IMR-90 (cell line): ENCODE data around the gene TNFRSF1B. TPM values are rescaled to one million over a fixed set of nuclear protein-coding genes. Genes with fewer than 3 reads are reported as not detected.

Experiments used
- ATAC-seq: fragments of 200-7000 bp; cut with Tn5 transposase; 2 replicates; pipeline ENCODE4 v1.9.1; 2020; ENCODE audit warnings: low read depth, mild to moderate bottlenecking, moderate library complexity
- BruUV-seq: library from RNA; stranded (reverse); fragments of 400-500 nt; replicated peaks from 2 replicates; lab custom pipeline; 2021; lab: Mats Ljungman, UMichigan
- CTCF ChIA-PET: fragments of 300-600 bp; formaldehyde crosslinking; extraction: SDS; loops from one replicate; lab custom pipeline; 2021; ENCODE audit warnings: antibody characterized with exemption; lab: Yijun Ruan, JAX
- POLR2A ChIA-PET: fragments of 300-600 bp; sonication (Branson Sonifier 250); formaldehyde crosslinking; loops from one replicate; lab custom pipeline; 2022; ENCODE audit warnings: antibody characterized with exemption; ENCODE audit not compliant: unreplicated experiment; lab: Charles Lee
- DNase-seq: peaks from one replicate; pipeline ENCODE4 v3.0.0; 2013
- H2AFZ ChIP-seq: replicated peaks from 2 replicates; pipeline ENCODE3; 2013; ENCODE audit warnings: low read length, mild to moderate bottlenecking; ENCODE audit not compliant: poor library complexity
- H2AK5ac ChIP-seq: 2 replicates; pipeline ENCODE4 v1.6.1; 2013; ENCODE audit warnings: low read depth, low read length, inconsistent platforms
- H2AK9ac ChIP-seq: replicated peaks from 2 replicates; pipeline ENCODE3; 2013; ENCODE audit warnings: mild to moderate bottlenecking, low read depth, low read length, moderate library complexity; ENCODE audit not compliant: poor library complexity
- H2BK120ac ChIP-seq: 2 replicates; pipeline ENCODE4 v1.6.1; 2013; ENCODE audit warnings: low read depth, low read length, inconsistent platforms
- H2BK15ac ChIP-seq: 3 replicates; pipeline ENCODE4 v1.6.1; 2013; ENCODE audit warnings: low read depth, low read length, inconsistent platforms
- H2BK20ac ChIP-seq: 2 replicates; pipeline ENCODE4 v1.6.1; 2013; ENCODE audit warnings: low read depth, mild to moderate bottlenecking, inconsistent platforms, low read length, moderate library complexity
- H2BK5ac ChIP-seq: 2 replicates; pipeline ENCODE4 v1.6.1; 2013; ENCODE audit warnings: mild to moderate bottlenecking, low read depth, low read length, inconsistent platforms; ENCODE audit not compliant: poor library complexity, severe bottlenecking
- H3K14ac ChIP-seq: replicated peaks from 2 replicates; pipeline ENCODE4 v1.6.1; 2013; ENCODE audit warnings: low read depth, low read length, inconsistent platforms
- H3K18ac ChIP-seq: 2 replicates; pipeline ENCODE4 v1.6.1; 2013; ENCODE audit warnings: low read depth, low read length, control low read depth
- H3K23ac ChIP-seq: 2 replicates; pipeline ENCODE4 v1.6.1; 2013; ENCODE audit warnings: low read depth, low read length, inconsistent platforms
- H3K27ac ChIP-seq: 2 replicates; pipeline ENCODE4 v1.5.1; 2013; ENCODE audit warnings: mild to moderate bottlenecking, control low read depth, low read length; ENCODE audit not compliant: insufficient read depth
- H3K27me3 ChIP-seq: 2 replicates; pipeline ENCODE4 v1.6.1; 2013; ENCODE audit warnings: low read length; ENCODE audit not compliant: control insufficient read depth, insufficient read depth
- H3K36me3 ChIP-seq: 2 replicates; pipeline ENCODE4 v1.6.1; 2013; ENCODE audit warnings: low read length, mixed read lengths; ENCODE audit not compliant: control insufficient read depth, insufficient read depth
- H3K4ac ChIP-seq: 2 replicates; pipeline ENCODE4 v1.6.1; 2013; ENCODE audit warnings: low read depth, low read length, inconsistent platforms
- H3K4me1 ChIP-seq: 2 replicates; pipeline ENCODE4 v1.6.1; 2013; ENCODE audit warnings: low read length, mixed read lengths; ENCODE audit not compliant: control insufficient read depth, insufficient read depth
- H3K4me2 ChIP-seq: 2 replicates; pipeline ENCODE4 v1.6.1; 2013; ENCODE audit warnings: low read depth, mild to moderate bottlenecking, control low read depth, low read length, moderate library complexity
- H3K4me3 ChIP-seq: 2 replicates; pipeline ENCODE4 v1.5.1; 2013; ENCODE audit warnings: low read depth, mild to moderate bottlenecking, control low read depth, low read length, moderate library complexity; ENCODE audit not compliant: insufficient read depth
- H3K56ac ChIP-seq: 2 replicates; pipeline ENCODE4 v1.6.1; 2013; ENCODE audit warnings: low read length, inconsistent platforms; ENCODE audit not compliant: insufficient read depth; ENCODE audit errors: extremely low read depth
- H3K79me1 ChIP-seq, 2 experiments: 2 replicates each; pipeline ENCODE4 v1.6.1; 2013; ENCODE audit warnings: low read length in 2 of 2, inconsistent platforms in 1 of 2, low read depth in 1 of 2
- H3K9ac ChIP-seq: 2 replicates; pipeline ENCODE4 v1.6.1; 2013; ENCODE audit warnings: low read depth, low read length, control low read depth
- H3K9me1 ChIP-seq: 2 replicates; pipeline ENCODE4 v1.6.1; 2013; ENCODE audit warnings: low read length, inconsistent platforms; ENCODE audit not compliant: insufficient read depth
- H3K9me3 ChIP-seq: 2 replicates; pipeline ENCODE4 v1.6.1; 2013; ENCODE audit warnings: low read length; ENCODE audit not compliant: control insufficient read depth, insufficient read depth
- H4K20me1 ChIP-seq: 2 replicates; pipeline ENCODE4 v1.6.1; 2013; ENCODE audit warnings: low read length, inconsistent platforms; ENCODE audit not compliant: insufficient read depth
- H4K5ac ChIP-seq: 2 replicates; pipeline ENCODE4 v1.6.1; 2013; ENCODE audit warnings: mild to moderate bottlenecking, low read depth, low read length, control low read depth
- H4K8ac ChIP-seq, 2 experiments: 2 replicates each; pipeline ENCODE4 v1.6.1; 2013; ENCODE audit warnings: low read depth in 2 of 2, low read length in 2 of 2, control low read depth in 1 of 2, inconsistent platforms in 1 of 2
- H4K91ac ChIP-seq: 2 replicates; pipeline ENCODE4 v1.6.1; 2013; ENCODE audit warnings: low read depth, low read length, inconsistent platforms; ENCODE audit not compliant: insufficient read depth
- BHLHE40 ChIP-seq: fragments of 150-350 bp; IDR thresholded peaks from 2 replicates; pipeline ENCODE4 v1.6.1; 2016; ENCODE audit warnings: mild to moderate bottlenecking, low read depth, low read length
- CEBPB ChIP-seq: IDR thresholded peaks from 2 replicates; pipeline ENCODE4 v1.6.1; 2012; ENCODE audit warnings: low read depth, low read length, improper control_type of control experiment
- CHD1 ChIP-seq: IDR thresholded peaks from 2 replicates; pipeline ENCODE4 v1.6.1; 2012; ENCODE audit warnings: low read depth, low read length, improper control_type of control experiment
- FOS ChIP-seq: fragments of 150-350 bp; IDR thresholded peaks from 2 replicates; pipeline ENCODE4 v1.6.1; 2016; ENCODE audit warnings: low read depth, low read length
- MAFK ChIP-seq: IDR thresholded peaks from 2 replicates; pipeline ENCODE4 v1.6.1; 2012; ENCODE audit warnings: low read depth, low read length, improper control_type of control experiment
- MAZ ChIP-seq: IDR thresholded peaks from 2 replicates; pipeline ENCODE4 v1.6.1; 2012; ENCODE audit warnings: low read depth, mild to moderate bottlenecking, low read length, improper control_type of control experiment, moderate library complexity, borderline replicate concordance
- MXI1 ChIP-seq: IDR thresholded peaks from 2 replicates; pipeline ENCODE4 v1.6.1; 2012; ENCODE audit warnings: low read depth, mild to moderate bottlenecking, low read length, moderate library complexity, borderline replicate concordance
- NFE2L2 ChIP-seq: fragments of 150-350 bp; IDR thresholded peaks from 2 replicates; pipeline ENCODE4 v1.6.1; 2016; ENCODE audit warnings: low read depth, mild to moderate bottlenecking, low read length
- POLR2A ChIP-seq: IDR thresholded peaks from 2 replicates; pipeline ENCODE4 v1.6.1; 2012; ENCODE audit warnings: mild to moderate bottlenecking, low read depth, low read length
- RAD21 ChIP-seq: IDR thresholded peaks from 2 replicates; pipeline ENCODE4 v1.6.1; 2012; ENCODE audit warnings: low read length, improper control_type of control experiment
- RCOR1 ChIP-seq: IDR thresholded peaks from 2 replicates; pipeline ENCODE4 v1.6.1; 2012; ENCODE audit warnings: mild to moderate bottlenecking, low read length, improper control_type of control experiment; ENCODE audit not compliant: insufficient replicate concordance
- RFX5 ChIP-seq: IDR thresholded peaks from 2 replicates; pipeline ENCODE4 v1.8.0; 2012; ENCODE audit warnings: low read depth, mild to moderate bottlenecking, low read length, moderate library complexity
- SMC3 ChIP-seq: fragments of 150-350 bp; IDR thresholded peaks from 2 replicates; pipeline ENCODE4 v1.6.1; 2016; ENCODE audit warnings: low read depth, mild to moderate bottlenecking, antibody characterized with exemption, low read length, moderate library complexity
- WGBS, 2 experiments: methylation state at CpG; one replicate each; pipeline versions ENCODE4 v1.1.5 to v1.1.7; 2013; ENCODE audit warnings: missing lambda C conversion rate in 2 of 2; ENCODE audit not compliant: insufficient read length in 1 of 2; ENCODE audit errors: extremely low coverage in 2 of 2; 5-methylcytosine and 5-hydroxymethylcytosine counted together
- dilution Hi-C: fragments of 300-500 bp; cut with HindIII; formaldehyde crosslinking; loops from one replicate; pipeline ENCODE4 v1.14.3; 2018; ENCODE audit warnings: low sequenced_read_pairs; ENCODE audit not compliant: unreplicated experiment
- in situ Hi-C: fragments of 300-500 bp; cut with MboI; formaldehyde crosslinking; loops from 3 replicates; pipeline ENCODE4 v1.14.3; 2019; ENCODE audit warnings: low sequenced_read_pairs, inconsistent platforms, mixed read lengths
- intact Hi-C: fragments of 100-400 bp; cut with micrococcal nuclease; formaldehyde crosslinking; loops from 2 replicates; pipeline ENCODE4 v1.10.0; 2022
- polyA plus RNA-seq, 3 experiments: library from polyadenylated mRNA; depleted of rRNA; stranded (reverse); fragments of >200 nt; gene quantifications; 2 replicates each; pipeline ENCODE4 v1.2.3, GENCODE V29; 2012; ENCODE audit warnings: low replicate concordance in 1 of 3
- total RNA-seq: library from RNA; depleted of rRNA; stranded (reverse); fragments of >200 nt; gene quantifications from 2 replicates; pipeline ENCODE4 v1.2.3, GENCODE V29; 2012
- TF ChIP-seq, protein P1 (sequence below): conservative IDR thresholded peaks from 2 replicates; pipeline ENCODE4 v1.5.1; 2012; ENCODE audit warnings: mild to moderate bottlenecking, low read depth, low read length, improper control_type of control experiment
- TF ChIP-seq, protein P2 (sequence below): fragments of 150-350 bp; IDR thresholded peaks from 2 replicates; pipeline ENCODE4 v1.6.1; 2017; ENCODE audit warnings: mild to moderate bottlenecking, antibody characterized with exemption, low read length, low read depth
- TF ChIP-seq, protein P3 (sequence below): fragments of 150-350 bp; IDR thresholded peaks from 2 replicates; pipeline ENCODE4 v1.6.1; 2016; ENCODE audit warnings: low read depth, mild to moderate bottlenecking, low read length, moderate library complexity, borderline replicate concordance

TNFRSF1B gene
- total and polyA plus RNA-seq, 2 of the 4 experiments (the other 2 are of a cell fraction) = 4.3 to 8.9 TPM

DNA sequence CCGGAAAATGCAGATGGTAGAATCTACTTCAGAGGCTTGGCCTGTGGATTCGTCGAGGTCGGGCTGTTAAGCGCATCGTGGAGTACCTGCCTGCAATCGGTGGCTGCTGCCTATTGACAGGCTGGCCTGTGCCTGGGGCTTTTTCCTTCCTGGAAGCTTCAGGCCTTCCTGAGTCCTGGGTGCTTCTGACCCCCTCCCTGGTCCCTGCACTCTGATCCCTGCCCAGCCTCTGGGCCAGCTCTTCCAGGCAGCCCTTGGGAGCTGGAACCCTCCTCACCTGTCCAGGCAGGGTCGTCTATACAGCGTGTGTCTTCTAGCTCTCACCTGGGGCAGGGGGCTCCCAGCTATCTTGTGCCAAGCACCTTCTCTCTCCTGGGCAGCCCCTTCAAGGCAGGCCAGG, 40.0 kb upstream of the TNFRSF1B start:
- TF ChIP-seq BHLHE40 (no peak), MAFK (no peak), POLR2A (no peak), CHD1 (no peak), RFX5 (no peak), NFE2L2 (no peak), FOS (no peak), MXI1 (no peak), RCOR1 (no peak), SMC3 (no peak), MAZ (no peak), CEBPB (no peak), RAD21 (no peak)
- TF ChIP-seq, protein P1, sequence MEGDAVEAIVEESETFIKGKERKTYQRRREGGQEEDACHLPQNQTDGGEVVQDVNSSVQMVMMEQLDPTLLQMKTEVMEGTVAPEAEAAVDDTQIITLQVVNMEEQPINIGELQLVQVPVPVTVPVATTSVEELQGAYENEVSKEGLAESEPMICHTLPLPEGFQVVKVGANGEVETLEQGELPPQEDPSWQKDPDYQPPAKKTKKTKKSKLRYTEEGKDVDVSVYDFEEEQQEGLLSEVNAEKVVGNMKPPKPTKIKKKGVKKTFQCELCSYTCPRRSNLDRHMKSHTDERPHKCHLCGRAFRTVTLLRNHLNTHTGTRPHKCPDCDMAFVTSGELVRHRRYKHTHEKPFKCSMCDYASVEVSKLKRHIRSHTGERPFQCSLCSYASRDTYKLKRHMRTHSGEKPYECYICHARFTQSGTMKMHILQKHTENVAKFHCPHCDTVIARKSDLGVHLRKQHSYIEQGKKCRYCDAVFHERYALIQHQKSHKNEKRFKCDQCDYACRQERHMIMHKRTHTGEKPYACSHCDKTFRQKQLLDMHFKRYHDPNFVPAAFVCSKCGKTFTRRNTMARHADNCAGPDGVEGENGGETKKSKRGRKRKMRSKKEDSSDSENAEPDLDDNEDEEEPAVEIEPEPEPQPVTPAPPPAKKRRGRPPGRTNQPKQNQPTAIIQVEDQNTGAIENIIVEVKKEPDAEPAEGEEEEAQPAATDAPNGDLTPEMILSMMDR = no peak
- TF ChIP-seq, protein P2, sequence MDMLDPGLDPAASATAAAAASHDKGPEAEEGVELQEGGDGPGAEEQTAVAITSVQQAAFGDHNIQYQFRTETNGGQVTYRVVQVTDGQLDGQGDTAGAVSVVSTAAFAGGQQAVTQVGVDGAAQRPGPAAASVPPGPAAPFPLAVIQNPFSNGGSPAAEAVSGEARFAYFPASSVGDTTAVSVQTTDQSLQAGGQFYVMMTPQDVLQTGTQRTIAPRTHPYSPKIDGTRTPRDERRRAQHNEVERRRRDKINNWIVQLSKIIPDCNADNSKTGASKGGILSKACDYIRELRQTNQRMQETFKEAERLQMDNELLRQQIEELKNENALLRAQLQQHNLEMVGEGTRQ = no peak
- TF ChIP-seq, protein P3, sequence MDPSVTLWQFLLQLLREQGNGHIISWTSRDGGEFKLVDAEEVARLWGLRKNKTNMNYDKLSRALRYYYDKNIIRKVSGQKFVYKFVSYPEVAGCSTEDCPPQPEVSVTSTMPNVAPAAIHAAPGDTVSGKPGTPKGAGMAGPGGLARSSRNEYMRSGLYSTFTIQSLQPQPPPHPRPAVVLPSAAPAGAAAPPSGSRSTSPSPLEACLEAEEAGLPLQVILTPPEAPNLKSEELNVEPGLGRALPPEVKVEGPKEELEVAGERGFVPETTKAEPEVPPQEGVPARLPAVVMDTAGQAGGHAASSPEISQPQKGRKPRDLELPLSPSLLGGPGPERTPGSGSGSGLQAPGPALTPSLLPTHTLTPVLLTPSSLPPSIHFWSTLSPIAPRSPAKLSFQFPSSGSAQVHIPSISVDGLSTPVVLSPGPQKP = no peak
- H3K4me1 ChIP-seq = peaks cover 4% of the 10 kb centered on the region
- no peak overlapping the region for H2BK5ac ChIP-seq
- no peak for DNase-seq
- no peak overlapping the region for H2AK5ac ChIP-seq
- H3K4me2 ChIP-seq = no peak overlapping the region
- dilution Hi-C loops = no loop called here
- H4K5ac ChIP-seq = no peak overlapping the region
- H3K56ac ChIP-seq = no peak overlapping the region
- POLR2A ChIA-PET = interaction anchor here (0.6 kb wide), 1 partner anchor 99 kb away, joined by 4 read pairs; no protein-coding TSS in a partner anchor
- no peak overlapping the region for H3K4me3 ChIP-seq
- H3K9ac ChIP-seq = no peak overlapping the region
- H2BK120ac ChIP-seq = no peak overlapping the region
- WGBS, 2 experiments = 88% methylated on average over 5 of the region's 9 CpGs; no CpG with 5 or more reads in 1 of the 2 experiments
- no peak overlapping the region for H3K18ac ChIP-seq
- CTCF ChIA-PET = interaction anchor here (3.4 kb wide), 1 partner anchor 84 kb away, joined by 34 read pairs; no protein-coding TSS in a partner anchor
- H2AFZ ChIP-seq = no peak overlapping the region
- no peak overlapping the region for H3K27ac ChIP-seq
- no peaks in the 10 kb centered on the region for H4K20me1 ChIP-seq
- in situ Hi-C loops = loop anchor here (5.0 kb wide), 1 partner anchor 81 kb away; no protein-coding TSS in a partner anchor
- no peak overlapping the region for H2BK15ac ChIP-seq
- intact Hi-C loops = loop anchor here (10.0 kb wide), 1 partner anchor 528 kb away; no protein-coding TSS in a partner anchor
- H3K23ac ChIP-seq = no peak overlapping the region
- no peak overlapping the region for H2BK20ac ChIP-seq
- no peak for ATAC-seq
- no peaks in the 10 kb centered on the region for H3K9me1 ChIP-seq
- no peak overlapping the region for H3K14ac ChIP-seq
- H3K9me3 ChIP-seq = no peaks in the 10 kb centered on the region
- no peaks in the 10 kb centered on the region for H3K79me1 ChIP-seq
- no TSS peak for BruUV-seq
- H2AK9ac ChIP-seq = no peak overlapping the region
- no peaks in the 10 kb centered on the region for H3K36me3 ChIP-seq
- no peak overlapping the region for H4K91ac ChIP-seq
- H4K8ac ChIP-seq = no peak overlapping the region
- H3K4ac ChIP-seq = no peak overlapping the region
- no peaks in the 10 kb centered on the region for H3K27me3 ChIP-seq
